Measurements from ENCODE around the gene ACCSL. TPM values are rescaled to one million over a fixed set of nuclear protein-coding genes. Genes with fewer than 3 reads are reported as not detected.

ACCSL gene
- not detected for total RNA-seq
- polyA plus RNA-seq = not detected
- not detected for total RNA-seq

DNA sequence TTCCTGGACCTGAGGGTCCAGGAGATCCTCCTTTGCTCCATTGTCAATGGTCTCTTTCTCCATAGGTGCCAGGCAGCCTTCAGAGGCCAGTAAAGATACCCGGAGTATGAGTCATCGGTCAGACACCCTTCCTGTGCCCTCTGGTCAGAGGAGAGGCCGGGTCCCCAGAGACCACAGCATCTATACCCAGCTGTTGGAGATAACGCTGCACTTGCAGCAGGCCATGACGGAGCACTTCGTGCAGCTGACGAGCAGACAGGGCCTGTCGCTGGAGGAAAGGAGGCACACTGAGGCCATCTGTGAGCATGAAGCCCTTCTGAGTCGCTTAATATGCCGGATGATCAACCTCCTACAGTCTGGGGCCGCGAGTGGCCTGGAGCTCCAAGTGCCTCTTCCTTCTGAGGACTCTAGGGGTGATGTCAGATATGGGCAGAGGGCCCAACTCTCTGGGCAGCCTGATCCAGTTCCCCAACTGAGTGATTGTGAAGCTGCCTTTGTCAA lies at the start of gene ACCSL:
TSS of gene ACCSL (plus strand) at position 51 of the 501 bp plus-strand sequence. CDS start at position 107, 56 bp downstream.
- Mint-ChIP-seq H3K4me3 (no peak within 1 kb of the TSS), H3K9me3 (no peaks in the 10 kb centered on the region), H3K27ac (no peak within 1 kb of the TSS), H3K4me1 (no peaks in the 10 kb centered on the region), H3K36me3 (no peaks in the 10 kb centered on the region), H3K27me3 (peaks cover 0 to 13% (median 0%) of the 10 kb centered on the region in 5 donors)
- ChIA-PET CTCF (no interaction called here), POLR2A (no interaction called here)
- Histone ChIP-seq H3K4me3 (ENCODE audit: low read length) (no peak within 1 kb of the TSS), H3K36me3 (ENCODE audit: control insufficient read depth in 2 of 3, insufficient read depth in 3 of 3, low read length in 3 of 3) (no peaks in the 10 kb centered on the region), H3K4me1 (ENCODE audit: control insufficient read depth in 2 of 2, insufficient read depth in 2 of 2, low read length in 2 of 2) (no peaks in the 10 kb centered on the region), H3K9me3 (ENCODE audit: control insufficient read depth in 2 of 3, low read length in 3 of 3) (no peaks in the 10 kb centered on the region), H3K27ac (ENCODE audit: low read depth, low read length) (no peak within 1 kb of the TSS), H3K27me3 (ENCODE audit: control insufficient read depth in 2 of 2, insufficient read depth in 2 of 2, low read length in 2 of 2) (peaks cover 0 to 3% of the 10 kb centered on the region in 2 donors)
- intact Hi-C loops (cut with micrococcal nuclease) = no loop called here
- DNase-seq (no peak), ATAC-seq (no peak)

DNA sequence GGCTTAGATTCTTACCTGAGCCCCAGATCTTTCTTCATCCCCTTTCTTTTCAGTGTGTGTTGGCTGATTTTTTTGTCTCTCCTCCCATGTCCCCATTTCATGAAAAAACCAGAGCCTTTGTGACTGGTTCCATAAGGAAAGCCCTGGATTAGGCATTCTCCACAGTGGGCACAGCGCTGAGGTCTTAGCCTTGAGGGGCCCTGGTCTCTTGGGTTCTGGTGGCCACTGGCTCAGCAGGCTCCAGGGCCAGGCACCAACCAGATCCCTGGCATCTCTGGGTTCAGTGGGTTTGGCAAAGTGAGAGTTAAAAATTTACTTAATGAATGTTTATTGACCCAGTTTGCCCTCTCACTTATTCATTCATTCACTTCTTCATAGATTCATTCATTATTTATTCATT lies 49.5 kb upstream of the ACCSL start:
- ChIA-PET CTCF (no interaction called here), POLR2A (no interaction called here)
- no peak overlapping the region for H3K4me3 ChIP-seq (ENCODE audit: low read length)
- no peaks in the 10 kb centered on the region for H3K36me3 ChIP-seq (ENCODE audit: control insufficient read depth in 2 of 3, insufficient read depth in 3 of 3, low read length in 3 of 3)
- intact Hi-C loops (cut with micrococcal nuclease) = no loop called here
- DNase-seq = no peak
- no peaks in the 10 kb centered on the region for H3K9me3 ChIP-seq (ENCODE audit: control insufficient read depth in 2 of 3, low read length in 3 of 3)
- Mint-ChIP-seq H3K36me3 (no peaks in the 10 kb centered on the region), H3K4me3 (no peak overlapping the region), H3K27me3 (peaks cover 0 to 12% (median 7%) of the 10 kb centered on the region in 5 donors), H3K27ac (no peak overlapping the region), H3K4me1 (no peaks in the 10 kb centered on the region), H3K9me3 (no peaks in the 10 kb centered on the region)
- ATAC-seq = no peak
- H3K27ac ChIP-seq (ENCODE audit: low read depth, low read length) = no peak overlapping the region
- H3K4me1 ChIP-seq (ENCODE audit: control insufficient read depth in 2 of 2, insufficient read depth in 2 of 2, low read length in 2 of 2) = no peaks in the 10 kb centered on the region
- no peaks in the 10 kb centered on the region for H3K27me3 ChIP-seq (ENCODE audit: control insufficient read depth in 2 of 2, insufficient read depth in 2 of 2, low read length in 2 of 2)

DNA sequence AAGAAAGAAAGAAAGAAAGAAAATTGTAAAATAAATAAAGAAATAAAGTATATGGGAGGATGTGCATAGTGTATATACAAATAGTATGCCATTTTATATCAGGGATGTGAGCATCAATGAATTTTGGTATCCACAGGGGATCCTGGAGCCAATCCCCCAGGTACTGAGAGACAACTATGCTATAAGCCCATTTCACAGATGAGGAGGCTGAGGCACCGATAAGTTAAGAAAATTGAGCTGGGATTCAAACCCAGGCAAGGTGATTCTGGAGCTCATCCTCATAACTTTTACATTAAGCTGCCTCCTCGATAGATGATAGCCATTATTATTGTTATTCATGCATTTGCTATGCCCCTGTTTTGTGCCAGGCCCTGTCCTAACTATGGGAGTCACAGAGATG lies 47.0 kb upstream of the ACCSL start:
- Mint-ChIP-seq H3K4me3 (no peak overlapping the region), H3K9me3 (no peaks in the 10 kb centered on the region), H3K4me1 (no peaks in the 10 kb centered on the region), H3K36me3 (no peaks in the 10 kb centered on the region), H3K27ac (no peak overlapping the region), H3K27me3 (peaks cover 0 to 12% (median 7%) of the 10 kb centered on the region in 5 donors)
- H3K36me3 ChIP-seq (ENCODE audit: control insufficient read depth in 2 of 3, insufficient read depth in 3 of 3, low read length in 3 of 3) = no peaks in the 10 kb centered on the region
- ChIA-PET CTCF (no interaction called here), POLR2A (no interaction called here)
- H3K4me1 ChIP-seq (ENCODE audit: control insufficient read depth in 2 of 2, insufficient read depth in 2 of 2, low read length in 2 of 2) = no peaks in the 10 kb centered on the region
- no peak overlapping the region for H3K27ac ChIP-seq (ENCODE audit: low read depth, low read length)
- no peak for ATAC-seq
- no peak for DNase-seq
- intact Hi-C loops (cut with micrococcal nuclease) = no loop called here
- H3K9me3 ChIP-seq (ENCODE audit: control insufficient read depth in 2 of 3, low read length in 3 of 3) = no peaks in the 10 kb centered on the region
- H3K4me3 ChIP-seq (ENCODE audit: low read length) = no peak overlapping the region
- no peaks in the 10 kb centered on the region for H3K27me3 ChIP-seq (ENCODE audit: control insufficient read depth in 2 of 2, insufficient read depth in 2 of 2, low read length in 2 of 2)

DNA sequence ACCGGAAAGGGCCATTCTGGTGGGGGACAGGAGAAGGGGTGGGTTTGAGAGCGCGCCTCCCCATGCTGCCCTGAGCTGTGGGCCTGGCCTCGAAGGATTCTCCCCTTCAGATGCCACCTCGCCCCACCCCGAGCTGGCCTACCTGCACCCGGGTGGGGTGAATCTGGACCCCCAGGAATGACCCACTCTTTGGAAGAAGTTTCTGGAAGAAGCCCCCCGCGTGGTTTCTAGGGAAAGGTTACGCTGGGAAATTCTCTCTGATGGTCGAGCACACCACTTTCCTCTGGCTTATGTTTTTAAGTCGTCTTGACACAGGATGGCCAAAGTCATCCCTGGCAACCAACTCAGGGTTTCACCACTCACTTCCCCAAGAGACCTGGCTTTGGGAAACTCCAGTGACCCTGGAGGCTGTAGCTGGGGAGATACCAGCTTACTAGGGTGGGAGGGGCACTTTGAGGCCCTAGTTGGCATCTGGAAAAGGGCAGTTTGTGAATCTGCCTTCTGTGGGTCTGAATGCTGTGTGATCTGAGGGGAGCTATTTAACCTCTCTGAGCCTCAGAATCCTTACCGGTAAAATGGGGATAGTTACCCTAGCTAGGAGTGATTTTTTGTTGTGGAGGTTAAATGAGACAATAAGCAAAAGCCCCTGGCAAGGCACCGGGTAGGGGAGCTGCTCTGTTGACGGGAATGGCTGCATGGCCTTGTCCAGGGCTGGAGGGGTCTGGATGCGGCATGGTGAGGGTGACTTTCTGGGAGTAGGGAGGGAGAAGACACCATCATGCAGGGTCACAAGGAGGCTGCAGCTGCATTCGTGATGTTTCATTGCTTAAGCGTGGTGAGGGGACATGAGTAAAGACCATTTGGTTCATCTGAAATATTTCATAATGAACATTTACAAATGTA lies 45.3 kb upstream of the ACCSL start:
- H3K9me3 Mint-ChIP-seq = no peaks in the 10 kb centered on the region
- ATAC-seq (no peak), DNase-seq (no peak)
- no peak overlapping the region for H3K27ac Mint-ChIP-seq
- Histone ChIP-seq H3K27ac (ENCODE audit: low read depth, low read length) (no peak overlapping the region), H3K4me3 (ENCODE audit: low read length) (no peak overlapping the region), H3K9me3 (ENCODE audit: control insufficient read depth in 2 of 3, low read length in 3 of 3) (no peaks in the 10 kb centered on the region), H3K27me3 (ENCODE audit: control insufficient read depth in 2 of 2, insufficient read depth in 2 of 2, low read length in 2 of 2) (no peaks in the 10 kb centered on the region), H3K36me3 (ENCODE audit: control insufficient read depth in 2 of 3, insufficient read depth in 3 of 3, low read length in 3 of 3) (no peaks in the 10 kb centered on the region), H3K4me1 (ENCODE audit: control insufficient read depth in 2 of 2, insufficient read depth in 2 of 2, low read length in 2 of 2) (no peaks in the 10 kb centered on the region)
- no peaks in the 10 kb centered on the region for H3K4me1 Mint-ChIP-seq
- CTCF ChIA-PET = no interaction called here
- peaks cover 0 to 12% (median 6%) of the 10 kb centered on the region in 5 donors for H3K27me3 Mint-ChIP-seq
- intact Hi-C loops (cut with micrococcal nuclease) = no loop called here
- no peak overlapping the region for H3K4me3 Mint-ChIP-seq
- POLR2A ChIA-PET = no interaction called here
- no peaks in the 10 kb centered on the region for H3K36me3 Mint-ChIP-seq

DNA sequence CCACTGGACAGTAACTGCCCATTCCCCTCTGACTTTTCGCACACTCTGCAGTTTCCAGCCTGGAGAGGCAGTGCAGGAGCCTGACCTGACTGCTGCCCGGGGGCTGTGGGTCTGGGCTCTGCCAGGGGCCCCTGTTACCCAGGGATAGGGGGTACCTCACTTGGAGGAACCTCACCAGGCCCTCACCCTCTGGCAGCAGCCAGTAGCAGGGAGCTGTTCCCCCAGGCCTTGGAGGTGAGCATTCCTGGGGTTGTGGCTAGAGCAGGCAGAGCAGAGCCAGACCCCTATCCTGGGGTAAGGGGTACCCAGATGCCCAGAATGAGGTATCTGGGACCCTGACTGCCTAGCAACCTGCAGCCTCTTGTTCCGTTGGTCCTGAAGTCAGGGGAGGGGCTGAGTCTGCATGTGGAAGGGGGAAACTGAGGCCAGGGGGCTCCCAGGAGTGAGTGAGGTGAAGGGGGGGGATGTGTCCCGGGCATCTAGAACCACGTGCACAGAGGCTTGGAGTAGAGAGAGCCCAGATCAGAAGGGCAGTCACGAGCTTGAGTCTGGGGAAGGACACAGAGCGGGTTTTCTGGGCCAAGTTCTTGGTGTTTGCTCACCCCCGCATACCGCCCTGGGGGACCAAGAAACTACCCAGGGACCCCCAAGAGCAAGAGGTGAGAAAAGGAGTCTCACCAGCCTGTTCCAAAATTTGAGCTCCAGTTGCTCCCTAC lies 43.9 kb upstream of the ACCSL start:
- H3K27ac Mint-ChIP-seq = no peak overlapping the region
- H3K4me1 ChIP-seq (ENCODE audit: control insufficient read depth in 2 of 2, insufficient read depth in 2 of 2, low read length in 2 of 2) = no peaks in the 10 kb centered on the region
- H3K4me3 ChIP-seq (ENCODE audit: low read length) = no peak overlapping the region
- no peak for DNase-seq
- H3K36me3 Mint-ChIP-seq = no peaks in the 10 kb centered on the region
- no peaks in the 10 kb centered on the region for H3K36me3 ChIP-seq (ENCODE audit: control insufficient read depth in 2 of 3, insufficient read depth in 3 of 3, low read length in 3 of 3)
- POLR2A ChIA-PET = no interaction called here
- intact Hi-C loops (cut with micrococcal nuclease) = no loop called here
- H3K27me3 Mint-ChIP-seq = peaks cover 0 to 8% (median 4%) of the 10 kb centered on the region in 5 donors
- H3K27ac ChIP-seq (ENCODE audit: low read depth, low read length) = no peak overlapping the region
- no peaks in the 10 kb centered on the region for H3K27me3 ChIP-seq (ENCODE audit: control insufficient read depth in 2 of 2, insufficient read depth in 2 of 2, low read length in 2 of 2)
- CTCF ChIA-PET = no interaction called here
- H3K4me1 Mint-ChIP-seq = no peaks in the 10 kb centered on the region
- H3K9me3 ChIP-seq (ENCODE audit: control insufficient read depth in 2 of 3, low read length in 3 of 3) = no peaks in the 10 kb centered on the region
- no peak overlapping the region for H3K4me3 Mint-ChIP-seq
- no peak for ATAC-seq
- H3K9me3 Mint-ChIP-seq = no peaks in the 10 kb centered on the region

DNA sequence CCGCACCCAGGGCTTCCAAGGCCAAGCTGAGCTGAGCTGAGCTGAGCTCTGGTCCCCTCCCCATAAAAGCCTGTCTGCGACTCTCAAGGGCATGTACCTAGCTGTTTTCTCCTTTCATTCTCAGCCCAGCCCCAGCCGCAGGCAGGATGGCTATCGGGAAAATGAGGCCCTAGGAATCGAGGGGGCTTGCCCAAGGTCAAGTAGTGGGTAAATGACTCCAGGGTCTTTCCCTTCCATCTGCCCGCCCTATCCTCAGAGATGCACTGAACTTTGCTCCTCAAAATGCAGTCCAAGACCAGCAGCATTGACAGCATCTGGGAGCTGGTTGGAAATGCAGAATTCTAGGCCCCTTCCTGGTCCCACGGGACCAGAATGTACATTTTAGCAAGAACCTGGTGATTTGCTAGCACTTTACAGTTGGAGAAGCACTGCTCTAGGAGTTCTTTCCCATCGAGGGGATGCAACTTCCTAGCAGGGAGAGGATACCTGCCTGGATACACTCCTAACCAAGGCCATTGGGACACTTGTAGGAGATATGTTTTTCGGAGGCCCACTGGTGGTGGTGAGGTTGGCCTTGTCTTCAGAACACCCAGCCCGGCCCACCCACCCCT lies 43.2 kb upstream of the ACCSL start:
- intact Hi-C loops (cut with micrococcal nuclease) = no loop called here
- no peaks in the 10 kb centered on the region for H3K9me3 Mint-ChIP-seq

More for the DNA sequence above, 43.2 kb upstream of the ACCSL start:
- H3K4me1 Mint-ChIP-seq = no peaks in the 10 kb centered on the region
- no peak for ATAC-seq
- CTCF ChIA-PET = no interaction called here
- peaks cover 0 to 12% (median 5%) of the 10 kb centered on the region in 5 donors for H3K27me3 Mint-ChIP-seq
- H3K4me3 Mint-ChIP-seq = no peak overlapping the region
- H3K36me3 Mint-ChIP-seq = no peaks in the 10 kb centered on the region
- POLR2A ChIA-PET = no interaction called here
- Histone ChIP-seq H3K4me1 (ENCODE audit: control insufficient read depth in 2 of 2, insufficient read depth in 2 of 2, low read length in 2 of 2) (no peaks in the 10 kb centered on the region), H3K4me3 (ENCODE audit: low read length) (no peak overlapping the region), H3K27ac (ENCODE audit: low read depth, low read length) (no peak overlapping the region), H3K27me3 (ENCODE audit: control insufficient read depth in 2 of 2, insufficient read depth in 2 of 2, low read length in 2 of 2) (no peaks in the 10 kb centered on the region), H3K9me3 (ENCODE audit: control insufficient read depth in 2 of 3, low read length in 3 of 3) (no peaks in the 10 kb centered on the region), H3K36me3 (ENCODE audit: control insufficient read depth in 2 of 3, insufficient read depth in 3 of 3, low read length in 3 of 3) (no peaks in the 10 kb centered on the region)
- DNase-seq = no peak
- no peak overlapping the region for H3K27ac Mint-ChIP-seq

All from naive thymus-derived CD4-positive, alpha-beta T cell (primary cell).